K562 (cell line): ENCODE results near the gene ASB15. TPM values are rescaled to one million over a fixed set of nuclear protein-coding genes. Genes with fewer than 3 reads are reported as not detected.
A peak's percentile ranks its signal among the peaks of the same experiment; 100 is the strongest.

Experiments used
- ATAC-seq: fragments of 200-7000 bp; cut with Tn5 transposase; 3 replicates; pipeline ENCODE4 v1.9.1; 2020; ENCODE audit warnings: moderate library complexity
- BruUV-seq: library from RNA; stranded (reverse); fragments of 400-500 nt; replicated peaks from 2 replicates; lab custom pipeline; 2021; lab: Mats Ljungman, UMichigan
- CTCF ChIA-PET: fragments of 300-600 bp; formaldehyde crosslinking; extraction: SDS; loops from one replicate; lab custom pipeline; 2021; ENCODE audit warnings: low intra/inter-chr PET ratio; lab: Yijun Ruan, JAX
- POLR2A ChIA-PET: fragments of 300-600, 350-650 bp; sonication (Branson Sonifier 250); formaldehyde crosslinking; extraction: SDS; loops from one replicate; lab custom pipeline; 2021; ENCODE audit warnings: antibody characterized with exemption, inconsistent platforms; lab: Yijun Ruan, JAX
- DNase-seq, 4 experiments: peaks; one replicate each; pipeline versions ENCODE4 v3.0.0 to v3.0.0-alpha.2; 2011 to 2018; ENCODE audit warnings: low spot score in 3 of 4, mixed read lengths in 3 of 4; ENCODE audit errors: extremely low read depth in 1 of 4
- FAIRE-seq: peaks from 2 replicates; lab custom pipeline; 2011; peaks lifted over from hg19 to GRCh38; lab: Jason Lieb, UNC
- H2AFZ ChIP-seq: 2 replicates; pipeline ENCODE4 v1.6.0; 2011; ENCODE audit warnings: low read depth, low read length, control low read depth, inconsistent platforms
- H3K27ac ChIP-seq: fragments of 200-600 bp; 3 replicates; pipeline ENCODE4 v1.8.0; 2011; ENCODE audit warnings: low read depth, mild to moderate bottlenecking, control low read depth, inconsistent platforms, low read length, moderate library complexity, mixed read lengths; ENCODE audit errors: extremely low read depth
- H3K27me3 ChIP-seq, 2 experiments: fragments of 300-600 bp in 1 of 2; 2 replicates in 1 of 2; 3 replicates in 1 of 2; pipeline versions ENCODE4 v1.6.0 to v1.8.0; 2011; ENCODE audit warnings: inconsistent platforms in 2 of 2, low read length in 2 of 2, mild to moderate bottlenecking in 1 of 2, mixed read lengths in 1 of 2, moderate library complexity in 1 of 2; ENCODE audit not compliant: control insufficient read depth in 2 of 2, insufficient read depth in 2 of 2
- H3K36me3 ChIP-seq: fragments of 300-600 bp; 3 replicates; pipeline ENCODE4 v1.8.0; 2011; ENCODE audit warnings: mild to moderate bottlenecking, low read length, inconsistent platforms; ENCODE audit not compliant: control insufficient read depth, insufficient read depth
- H3K4me1 ChIP-seq, 2 experiments: fragments of 200-600 bp in 1 of 2; replicated peaks in 1 of 2; 2 replicates in 1 of 2; 3 replicates in 1 of 2; pipeline versions ENCODE4 v1.5.1 to v1.8.0; 2011; ENCODE audit warnings: inconsistent platforms in 2 of 2, low read length in 2 of 2, mild to moderate bottlenecking in 1 of 2, mixed read lengths in 1 of 2, moderate library complexity in 1 of 2; ENCODE audit not compliant: control insufficient read depth in 2 of 2, insufficient read depth in 2 of 2
- H3K4me2 ChIP-seq: 2 replicates; pipeline ENCODE4 v1.6.1; 2011; ENCODE audit warnings: low read length, control low read depth, inconsistent platforms, mixed read lengths; ENCODE audit not compliant: insufficient read depth
- H3K4me3 ChIP-seq: fragments of 200-600 bp; sonication (generic), shearing (Covaris generic); 2 replicates; pipeline ENCODE4 v1.5.1; 2016; ENCODE audit warnings: control low read depth, inconsistent platforms
- H3K79me2 ChIP-seq: fragments of 200-600 bp; 3 replicates; pipeline ENCODE4 v1.8.0; 2011; ENCODE audit warnings: low read length, inconsistent platforms; ENCODE audit not compliant: control insufficient read depth, insufficient read depth
- H3K9ac ChIP-seq, 2 experiments: 2 replicates each; pipeline versions ENCODE4 v1.6.0 to v1.6.1; 2011; ENCODE audit warnings: low read depth in 2 of 2, low read length in 2 of 2, control low read depth in 1 of 2, inconsistent platforms in 1 of 2, mild to moderate bottlenecking in 1 of 2, mixed read lengths in 1 of 2; ENCODE audit not compliant: insufficient read depth in 1 of 2
- H3K9me1 ChIP-seq: one replicate; pipeline ENCODE4 v1.6.0; 2011; ENCODE audit warnings: inconsistent platforms, mild to moderate bottlenecking, low read length, moderate library complexity; ENCODE audit not compliant: control insufficient read depth, insufficient read depth
- H3K9me3 ChIP-seq: replicated peaks from 2 replicates; pipeline ENCODE4 v1.5.1; 2011; ENCODE audit warnings: low read depth, low read length, inconsistent platforms; ENCODE audit not compliant: control insufficient read depth, insufficient read depth
- H4K20me1 ChIP-seq: replicated peaks from 2 replicates; pipeline ENCODE4 v1.6.1; 2011; ENCODE audit warnings: low read length, inconsistent platforms, mixed read lengths; ENCODE audit not compliant: control insufficient read depth, insufficient read depth
- BHLHE40 ChIP-seq: IDR thresholded peaks from 2 replicates; pipeline ENCODE4 v1.6.1; 2011; ENCODE audit warnings: low read length, improper control_type of control experiment
- CTBP1 ChIP-seq: fragments of 450-650 bp; IDR thresholded peaks from 2 replicates; pipeline ENCODE4 v1.6.1; 2016; ENCODE audit warnings: borderline replicate concordance
- CTCF ChIP-seq, 3 experiments: IDR thresholded peaks in 2 of 3; conservative IDR thresholded peaks in 1 of 3; 2 replicates each; pipeline ENCODE4 v1.5.1; 2011 to 2012; ENCODE audit warnings: low read length in 3 of 3, mild to moderate bottlenecking in 3 of 3, control low read depth in 2 of 3, improper control_type of control experiment in 1 of 3, inconsistent platforms in 1 of 3, low read depth in 1 of 3, mixed read lengths in 1 of 3, moderate library complexity in 1 of 3; ENCODE audit not compliant: insufficient read depth in 2 of 3
- MLLT1 ChIP-seq, 2 experiments: fragments of 450-650 bp; IDR thresholded peaks; 2 replicates each; pipeline ENCODE4 v1.6.1; 2016
- PHF20 ChIP-seq: fragments of 450-650 bp; IDR thresholded peaks from 2 replicates; pipeline ENCODE4 v1.6.1; 2018; ENCODE audit not compliant: partially characterized antibody
- PML ChIP-seq: IDR thresholded peaks from 2 replicates; pipeline ENCODE4 v1.6.1; 2012; ENCODE audit warnings: low read length, inconsistent platforms
- POLR2AphosphoS5 ChIP-seq: IDR thresholded peaks from 2 replicates; pipeline ENCODE4 v1.6.1; 2011; ENCODE audit warnings: mild to moderate bottlenecking, low read depth, low read length, moderate library complexity; ENCODE audit not compliant: control insufficient read depth, insufficient read depth
- SIN3A ChIP-seq, 2 experiments: fragments of 150-350 bp in 1 of 2; IDR thresholded peaks; 2 replicates each; pipeline ENCODE4 v1.6.1; 2011 to 2016; ENCODE audit warnings: borderline replicate concordance in 2 of 2, low read depth in 2 of 2, low read length in 2 of 2, mild to moderate bottlenecking in 2 of 2, moderate library complexity in 2 of 2; ENCODE audit not compliant: control insufficient read depth in 1 of 2
- ZBTB11 ChIP-seq, 3 experiments: fragments of 200-800 bp in 1 of 3; fragments of 250-450 bp in 1 of 3; fragments of 450-650 bp in 1 of 3; sonication (Bioruptor Pico) in 1 of 3; sonication (Bioruptor generic) in 1 of 3; formaldehyde crosslinking in 1 of 3; IDR thresholded peaks; 2 replicates each; pipeline versions ENCODE4 v1.6.1 to v1.8.0; 2016 to 2022; ENCODE audit warnings: mild to moderate bottlenecking in 2 of 3, missing genetic modification characterization in 2 of 3, missing compliant biosample characterization in 1 of 3, moderate library complexity in 1 of 3
- ZNF224 ChIP-seq: sonication (generic); formaldehyde crosslinking; IDR thresholded peaks from 2 replicates; pipeline ENCODE4 v1.8.0; 2022; ENCODE audit warnings: mild to moderate bottlenecking, missing genetic modification reagents
- WGBS: fragments of 100-300 bp; shearing (Covaris generic); methylation state at CpG from one replicate; pipeline ENCODE4 v1.1.6; 2016; ENCODE audit warnings: low coverage, mixed read lengths; ENCODE audit not compliant: insufficient coverage; ENCODE audit errors: missing lambda C conversion rate; 5-methylcytosine and 5-hydroxymethylcytosine counted together
- in situ Hi-C: fragments of 300-500 bp; cut with MboI; formaldehyde crosslinking; loops from 4 replicates; pipeline ENCODE4 v1.15.0; 2018; ENCODE audit warnings: inconsistent platforms, mixed read lengths
- intact Hi-C: fragments of 100-400 bp; cut with micrococcal nuclease; formaldehyde crosslinking; loops from 2 replicates; pipeline ENCODE4 v1.14.2; 2022
- polyA plus RNA-seq, 8 experiments: library from polyadenylated mRNA; depleted of rRNA in 4 of 8; stranded (reverse) in 5 of 8; unstranded in 3 of 8; fragments of >200 nt; fragmentation: Nextera tagmentation in 2 of 8; fragmentation: Illumina TruSeq in 1 of 8; extraction: Ambion mirVana in 2 of 8; extraction: Trizol in 1 of 8; gene quantifications; 2 replicates each; pipeline versions ENCODE4 v1.2.1 to v1.2.3, GENCODE V29; 2011 to 2014; ENCODE audit warnings: inconsistent platforms in 1 of 8, missing spikeins in 1 of 8
- total RNA-seq, 7 experiments: library from RNA; depleted of rRNA in 6 of 7; stranded (reverse); fragments of >200 nt in 6 of 7; fragmentation: Illumina TruSeq in 2 of 7; extraction: Trizol in 2 of 7; gene quantifications; 2 replicates each; pipeline versions ENCODE4 v1.2.1 to v1.2.3, GENCODE V29; 2011 to 2021; ENCODE audit warnings: low replicate concordance in 1 of 7

The ASB15 gene
- total and polyA plus RNA-seq, 9 of the 15 experiments (the other 6 are each of a cell fraction or from before 2014, with no cell fraction given) = 0.03 to 0.14 (median 0.04) TPM; not detected in 3

GRCh38 chr7:123557398-123558288 lies 44.0 kb upstream of the ASB15 start, which contains the start of gene NDUFA5:
TSS of gene NDUFA5 (minus strand) at chr7:123557818. CDS start at chr7:123557795, 23 bp downstream.
- H2AFZ ChIP-seq = peak within 1 kb of the TSS; percentile 100
- WGBS = 3% methylated on average over 40 of the region's 40 CpGs
- in situ Hi-C loops = no loop called here
- ChIA-PET CTCF (no interaction called here), POLR2A (interaction anchor here (0.6 to 1.8 kb wide), 19 partner anchors 9 to 229 kb away, joined by 3 to 12 read pairs (median 4); no protein-coding TSS in a partner anchor)
- no peaks in the 10 kb centered on the region for H4K20me1 ChIP-seq
- H3K4me3 ChIP-seq = peak within 1 kb of the TSS; percentile 63
- no peaks in the 10 kb centered on the region for H3K27me3 ChIP-seq
- DNase-seq = peak; percentile 97 to 100 (median 98)
- peak within 1 kb of the TSS; percentile 98 for H3K4me2 ChIP-seq
- intact Hi-C loops = loop anchor here (1.0 to 2.0 kb wide), 2 partner anchors 23 to 63 kb away; partner anchors contain the start of gene IQUB
- H3K27ac ChIP-seq = peak within 1 kb of the TSS; percentile 95
- peak; percentile 91 for ATAC-seq
- peak within 1 kb of the TSS; percentile 95 to 98 for H3K9ac ChIP-seq
- peaks cover 35% of the 10 kb centered on the region for H3K36me3 ChIP-seq
- H3K9me3 ChIP-seq = no peaks in the 10 kb centered on the region
- no TSS peak for BruUV-seq
- H3K4me1 ChIP-seq = peaks cover 13 to 27% of the 10 kb centered on the region in 2 experiments
- H3K9me1 ChIP-seq = no peaks in the 10 kb centered on the region
- FAIRE-seq = peak; percentile 97
- peaks cover 50% of the 10 kb centered on the region for H3K79me2 ChIP-seq
- TF ChIP-seq PHF20 (peak; percentile 73), CTCF (IDR thresholded peaks at IDR 0.05 in 2 of 3, conservative IDR thresholded peaks at IDR 0.05 in 1 of 3; ENCODE audit: insufficient read depth in 2 of 3, low read depth in 1 of 3, low read length in 3 of 3) (peak in 1 of 3 experiments; percentile 32; a peak in 2 of 6 replicates), BHLHE40 (peak; percentile 61; the same call in 1 of the 2 replicates), ZNF224 (CRISPR knock-in tag) (0 out of 2 replicates have a peak, but pooled peaks have one; percentile 60), CTBP1 (peak; percentile 37; the same call in 1 of the 2 replicates), POLR2AphosphoS5 (peak; percentile 94), PML (peak; percentile 93), MLLT1 (IDR thresholded peaks at IDR 0.05) (peak in 1 of 2 experiments; percentile 100; a peak in 2 of 4 replicates), ZBTB11 (CRISPR knock-in tag; IDR thresholded peaks at IDR 0.05) (peak in 1 of 3 experiments; percentile 70; a peak in 1 of 6 replicates), SIN3A (IDR thresholded peaks at IDR 0.05; ENCODE audit: borderline replicate concordance in 2 of 2, control insufficient read depth in 1 of 2, low read depth in 2 of 2, low read length in 2 of 2) (peak; percentile 96)
